DND-41 (cell line): ENCODE data around the gene PLIN3.

Experiments
- ATAC-seq: fragments of 200-7000 bp; cut with Tn5 transposase; 3 replicates; pipeline ENCODE4 v1.9.1; 2021; ENCODE audit warnings: low read depth; ENCODE audit not compliant: insufficient read depth
- DNase-seq: peaks from one replicate; pipeline ENCODE4 v3.0.0-alpha.2; 2020
- H2AFZ ChIP-seq: 2 replicates; pipeline ENCODE4 v1.6.0; 2012; ENCODE audit warnings: low read depth, low read length
- H3K27ac ChIP-seq: 2 replicates; pipeline ENCODE4 v1.5.1; 2012; ENCODE audit warnings: low read length, inconsistent platforms
- H3K27me3 ChIP-seq: fragments of 200-600 bp; sonication (generic); 2 replicates; pipeline ENCODE4 v1.6.0; 2012; ENCODE audit warnings: low read length, mild to moderate bottlenecking, inconsistent platforms; ENCODE audit not compliant: insufficient read depth, poor library complexity
- H3K36me3 ChIP-seq: 2 replicates; pipeline ENCODE4 v1.5.1; 2012; ENCODE audit warnings: low read length, inconsistent platforms; ENCODE audit not compliant: insufficient read depth
- H3K4me1 ChIP-seq: 2 replicates; pipeline ENCODE4 v1.5.1; 2012; ENCODE audit warnings: mild to moderate bottlenecking, low read length; ENCODE audit not compliant: insufficient read depth
- H3K4me2 ChIP-seq: 2 replicates; pipeline ENCODE4 v1.6.0; 2012; ENCODE audit warnings: mild to moderate bottlenecking, moderate library complexity, low read length, inconsistent platforms; ENCODE audit not compliant: insufficient read depth
- H3K4me3 ChIP-seq, 2 experiments: fragments of 200-600 bp in 1 of 2; shearing (Covaris generic) in 1 of 2; 2 replicates each; pipeline ENCODE4 v1.5.1; 2012 to 2016; ENCODE audit warnings: inconsistent platforms in 2 of 2, low read length in 2 of 2, mild to moderate bottlenecking in 2 of 2, low read depth in 1 of 2, moderate library complexity in 1 of 2
- H3K79me2 ChIP-seq: 2 replicates; pipeline ENCODE4 v1.6.0; 2012; ENCODE audit warnings: low read length, inconsistent platforms; ENCODE audit not compliant: insufficient read depth
- H3K9ac ChIP-seq: 2 replicates; pipeline ENCODE4 v1.6.0; 2012; ENCODE audit warnings: low read depth, mild to moderate bottlenecking, inconsistent platforms, low read length, moderate library complexity
- H3K9me3 ChIP-seq: 2 replicates; pipeline ENCODE4 v1.5.1; 2012; ENCODE audit warnings: low read length, moderate library complexity, mild to moderate bottlenecking, inconsistent platforms; ENCODE audit not compliant: insufficient read depth, severe bottlenecking
- H4K20me1 ChIP-seq: 2 replicates; pipeline ENCODE4 v1.6.0; 2012; ENCODE audit warnings: low read length; ENCODE audit not compliant: insufficient read depth
- EZH2 ChIP-seq: IDR thresholded peaks from 3 replicates; pipeline ENCODE4 v1.6.1; 2012; ENCODE audit warnings: borderline replicate concordance, low read depth, mild to moderate bottlenecking, moderate library complexity, low read length, inconsistent platforms; ENCODE audit not compliant: severe bottlenecking
- TF ChIP-seq, protein P1 (sequence below): IDR thresholded peaks from 2 replicates; pipeline ENCODE4 v1.5.1; 2012; ENCODE audit warnings: borderline replicate concordance, low read length, moderate library complexity, mild to moderate bottlenecking; ENCODE audit not compliant: poor library complexity, severe bottlenecking; ENCODE audit errors: extremely low read depth

The PLIN3 gene

DNA sequence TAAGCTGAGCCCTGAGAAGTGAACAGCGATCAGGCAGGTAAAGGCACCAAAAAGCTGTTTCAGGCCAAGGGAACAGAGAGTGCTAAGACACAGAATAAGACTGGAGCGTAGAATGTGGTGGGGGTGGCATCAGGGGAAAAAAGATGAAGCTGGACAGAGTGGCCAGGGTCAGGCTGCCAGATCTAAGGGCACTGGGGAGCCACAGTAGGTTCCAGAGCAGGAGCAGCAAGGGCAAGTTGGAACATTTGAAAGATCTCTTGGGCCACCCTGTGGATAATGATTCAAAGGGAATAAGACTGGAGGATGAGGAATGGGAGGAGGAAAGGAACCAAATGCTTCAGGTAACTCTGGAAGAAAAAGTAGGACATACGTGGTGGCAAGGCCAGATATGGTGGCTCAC is 6.5 kb upstream of the PLIN3 start:
- H3K4me1 ChIP-seq: peaks cover 23% of the 10 kb centered on the region
- no peak for TF ChIP-seq EZH2
- TF ChIP-seq, protein P1, sequence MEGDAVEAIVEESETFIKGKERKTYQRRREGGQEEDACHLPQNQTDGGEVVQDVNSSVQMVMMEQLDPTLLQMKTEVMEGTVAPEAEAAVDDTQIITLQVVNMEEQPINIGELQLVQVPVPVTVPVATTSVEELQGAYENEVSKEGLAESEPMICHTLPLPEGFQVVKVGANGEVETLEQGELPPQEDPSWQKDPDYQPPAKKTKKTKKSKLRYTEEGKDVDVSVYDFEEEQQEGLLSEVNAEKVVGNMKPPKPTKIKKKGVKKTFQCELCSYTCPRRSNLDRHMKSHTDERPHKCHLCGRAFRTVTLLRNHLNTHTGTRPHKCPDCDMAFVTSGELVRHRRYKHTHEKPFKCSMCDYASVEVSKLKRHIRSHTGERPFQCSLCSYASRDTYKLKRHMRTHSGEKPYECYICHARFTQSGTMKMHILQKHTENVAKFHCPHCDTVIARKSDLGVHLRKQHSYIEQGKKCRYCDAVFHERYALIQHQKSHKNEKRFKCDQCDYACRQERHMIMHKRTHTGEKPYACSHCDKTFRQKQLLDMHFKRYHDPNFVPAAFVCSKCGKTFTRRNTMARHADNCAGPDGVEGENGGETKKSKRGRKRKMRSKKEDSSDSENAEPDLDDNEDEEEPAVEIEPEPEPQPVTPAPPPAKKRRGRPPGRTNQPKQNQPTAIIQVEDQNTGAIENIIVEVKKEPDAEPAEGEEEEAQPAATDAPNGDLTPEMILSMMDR: no peak

DNA sequence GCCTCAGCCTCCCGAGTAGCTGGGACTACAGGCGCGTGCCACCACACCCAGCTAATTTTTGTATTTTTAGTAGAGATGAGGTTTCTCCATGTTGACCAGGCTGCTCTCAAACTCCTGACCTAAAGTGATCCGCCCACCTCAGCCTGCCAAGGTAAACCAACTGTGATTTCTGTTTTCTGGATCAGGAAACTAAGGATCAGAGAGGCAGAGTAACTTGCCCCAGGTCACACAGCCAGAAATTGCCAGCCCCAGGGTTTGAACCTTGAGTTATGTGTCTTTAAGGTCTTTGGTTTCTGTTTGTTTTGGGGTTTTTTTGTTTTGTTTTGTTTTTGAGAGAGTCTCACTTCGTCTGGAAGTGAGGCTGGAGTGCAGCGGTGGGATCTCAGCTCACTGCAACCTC is 4.2 kb upstream of the PLIN3 start:
- Histone ChIP-seq H3K79me2 (peaks cover 5% of the 10 kb centered on the region; the same call in 1 of the 2 replicates), H3K9me3 (no peaks in the 10 kb centered on the region), H3K27ac (no peak overlapping the region), H3K36me3 (no peaks in the 10 kb centered on the region), H3K4me1 (peaks cover 18% of the 10 kb centered on the region), H3K9ac (no peak overlapping the region), H4K20me1 (no peaks in the 10 kb centered on the region; the same call in 1 of the 2 replicates), H3K27me3 (no peaks in the 10 kb centered on the region), H2AFZ (no peak overlapping the region), H3K4me2 (no peak overlapping the region), H3K4me3 (no peak overlapping the region)
- DNase-seq: no peak
- TF ChIP-seq, protein P1: no peak
- no peak for ATAC-seq

More for the DNA sequence above, 6.5 kb upstream of the PLIN3 start:
- no peaks in the 10 kb centered on the region for H3K36me3 ChIP-seq
- H3K9me3 ChIP-seq: peaks cover 3% of the 10 kb centered on the region
- no peak overlapping the region for H3K4me3 ChIP-seq
- no peak for DNase-seq
- H3K9ac ChIP-seq: no peak overlapping the region
- H3K79me2 ChIP-seq: no peaks in the 10 kb centered on the region
- no peaks in the 10 kb centered on the region; the same call in 1 of the 2 replicates for H4K20me1 ChIP-seq
- no peaks in the 10 kb centered on the region for H3K27me3 ChIP-seq
- H3K4me2 ChIP-seq: no peak overlapping the region
- no peak overlapping the region for H3K27ac ChIP-seq
- ATAC-seq: no peak
- H2AFZ ChIP-seq: no peak overlapping the region

DNA sequence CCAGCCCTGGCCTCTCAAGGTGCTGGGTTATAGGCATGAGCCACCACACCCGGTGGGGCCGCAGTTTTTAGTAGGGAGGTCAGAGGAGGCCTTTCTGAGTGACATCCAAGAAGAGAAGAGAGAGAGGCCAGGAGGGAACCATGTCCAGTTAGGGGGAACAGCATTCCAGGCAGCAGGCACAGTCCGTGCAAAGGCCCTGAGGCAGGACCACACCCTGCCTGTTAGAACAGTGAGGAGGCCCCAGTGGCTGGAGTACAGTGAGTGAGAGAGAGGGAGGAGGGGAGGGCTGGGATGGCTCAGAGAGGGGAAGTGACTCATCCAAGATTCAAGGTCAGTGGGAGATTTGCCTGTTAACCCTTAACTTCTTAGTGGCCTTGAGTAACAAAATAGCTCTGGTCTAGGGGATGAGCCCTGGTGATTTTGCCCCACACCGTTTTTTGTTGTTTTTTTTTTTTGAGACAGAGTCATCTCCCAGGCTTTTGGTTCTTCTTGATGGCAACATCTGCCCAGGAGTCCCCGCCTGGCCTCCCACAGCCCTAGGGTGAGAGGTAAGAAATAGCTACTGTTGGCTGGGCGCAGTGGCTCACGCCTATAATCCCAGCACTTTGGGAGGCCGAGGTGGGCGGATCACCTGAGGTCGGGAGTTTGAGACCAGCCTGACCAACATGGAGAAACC is 2.7 kb upstream of the PLIN3 start:
- no peak overlapping the region for H3K27ac ChIP-seq
- no peak overlapping the region for H3K4me2 ChIP-seq
- TF ChIP-seq, protein P1: no peak
- no peak for TF ChIP-seq EZH2
- no peaks in the 10 kb centered on the region for H3K27me3 ChIP-seq
- no peaks in the 10 kb centered on the region; the same call in 1 of the 2 replicates for H4K20me1 ChIP-seq
- H2AFZ ChIP-seq: no peak overlapping the region
- no peak for DNase-seq
- H3K36me3 ChIP-seq: no peaks in the 10 kb centered on the region
- peaks cover 12% of the 10 kb centered on the region for H3K79me2 ChIP-seq
- ATAC-seq: no peak
- H3K9me3 ChIP-seq: no peaks in the 10 kb centered on the region
- no peak overlapping the region for H3K9ac ChIP-seq
- no peak overlapping the region for H3K4me3 ChIP-seq
- peaks cover 25% of the 10 kb centered on the region for H3K4me1 ChIP-seq
